Panc1 (cell line): ENCODE measurements around the gene NKAIN2. TPM values are rescaled to one million over a fixed set of nuclear protein-coding genes. Genes with fewer than 3 reads are reported as not detected.

ENCODE experiments used
- ATAC-seq: fragments of 200-7000 bp; cut with Tn5 transposase; 2 replicates; pipeline ENCODE4 v1.9.1; 2020; ENCODE audit warnings: mild to moderate bottlenecking, moderate library complexity
- BruUV-seq: library from RNA; stranded (reverse); fragments of 400-500 nt; replicated peaks from 2 replicates; lab custom pipeline; 2021; lab: Mats Ljungman, UMichigan
- CTCF ChIA-PET: fragments of 300-600 bp; sonication (Branson Sonifier 250); formaldehyde crosslinking; loops from one replicate; lab custom pipeline; 2022; ENCODE audit warnings: antibody characterized with exemption; lab: Charles Lee
- POLR2A ChIA-PET: fragments of 300-600 bp; sonication (Branson Sonifier 250); formaldehyde crosslinking; loops from one replicate; lab custom pipeline; 2022; ENCODE audit warnings: antibody characterized with exemption; lab: Charles Lee
- DNase-seq: peaks from one replicate; pipeline ENCODE4 v3.0.0-alpha.2; 2010; ENCODE audit warnings: low read depth, low spot score
- H3K27ac ChIP-seq: 2 replicates; pipeline ENCODE4 v1.5.1; 2011; ENCODE audit warnings: mild to moderate bottlenecking, low read length, inconsistent platforms
- H3K27me3 ChIP-seq: fragments of 200-500 bp; sonication (Bioruptor generic); 2 replicates; pipeline ENCODE4 v1.6.0; 2014; ENCODE audit warnings: low read length, inconsistent platforms; ENCODE audit not compliant: control insufficient read depth, insufficient read depth
- H3K36me3 ChIP-seq: fragments of 200-500 bp; sonication (Bioruptor generic); 2 replicates; pipeline ENCODE4 v1.5.1; 2014; ENCODE audit warnings: inconsistent platforms, mild to moderate bottlenecking, low read length, moderate library complexity; ENCODE audit not compliant: control insufficient read depth, insufficient read depth
- H3K4me1 ChIP-seq: 2 replicates; pipeline ENCODE4 v1.5.1; 2011; ENCODE audit warnings: inconsistent platforms, mild to moderate bottlenecking, low read length, moderate library complexity; ENCODE audit not compliant: control insufficient read depth, insufficient read depth
- H3K4me3 ChIP-seq, 2 experiments: 2 replicates each; pipeline ENCODE4 v1.5.1; 2011 to 2012; ENCODE audit warnings: low read depth in 2 of 2, low read length in 2 of 2, mild to moderate bottlenecking in 2 of 2, inconsistent platforms in 1 of 2, moderate library complexity in 1 of 2
- H3K9me3 ChIP-seq: fragments of 200-500 bp; sonication (Bioruptor generic); 2 replicates; pipeline ENCODE4 v1.5.1; 2014; ENCODE audit warnings: low read depth, mild to moderate bottlenecking, inconsistent platforms, low read length, moderate library complexity; ENCODE audit not compliant: control insufficient read depth, insufficient read depth
- CTCF ChIP-seq: fragments of 450-650 bp; IDR thresholded peaks from 2 replicates; pipeline ENCODE4 v1.5.1; 2017; ENCODE audit warnings: mild to moderate bottlenecking
- POLR2AphosphoS5 ChIP-seq: IDR thresholded peaks from 2 replicates; pipeline ENCODE4 v1.6.1; 2012; ENCODE audit warnings: mild to moderate bottlenecking, low read depth, low read length, moderate library complexity
- REST ChIP-seq, 2 experiments: IDR thresholded peaks; 2 replicates each; pipeline ENCODE4 v1.6.1; 2011 to 2012; ENCODE audit warnings: low read depth in 2 of 2, control low read depth in 1 of 2, low read length in 1 of 2, mild to moderate bottlenecking in 1 of 2, moderate library complexity in 1 of 2; ENCODE audit not compliant: insufficient read depth in 1 of 2
- SIN3A ChIP-seq: IDR thresholded peaks from 2 replicates; pipeline ENCODE4 v1.6.1; 2012; ENCODE audit warnings: low read depth, mild to moderate bottlenecking, low read length, moderate library complexity, borderline replicate concordance; ENCODE audit not compliant: insufficient read depth
- TCF7L2 ChIP-seq: IDR thresholded peaks from 2 replicates; pipeline ENCODE4 v1.6.1; 2011; ENCODE audit warnings: mild to moderate bottlenecking, low read depth, low read length, inconsistent platforms
- in situ Hi-C: cut with HindIII; loops from 2 replicates; pipeline ENCODE4 v1.10.0; 2016; ENCODE audit warnings: low sequenced_read_pairs, low pct_unique_long_range_greater_than_20kb
- intact Hi-C: fragments of 100-400 bp; cut with micrococcal nuclease; formaldehyde crosslinking; loops from one replicate; pipeline ENCODE4 v1.10.0; 2022; ENCODE audit not compliant: unreplicated experiment
- total RNA-seq: library from RNA; stranded (reverse); gene quantifications from one replicate; pipeline ENCODE4 v1.2.1, GENCODE V29; 2021; ENCODE audit not compliant: unreplicated experiment

The NKAIN2 gene
- total RNA-seq, 1 experiment from 2014 or later, result 2.6 TPM

GRCh38 chr6:124742971-124743370 is 939.3 kb downstream of the NKAIN2 start:
- H3K4me1 ChIP-seq, result peaks cover 2% of the 10 kb centered on the region; the same call in 1 of the 2 replicates
- in situ Hi-C loops, result no loop called here
- DNase-seq, result no peak
- ATAC-seq, result peak; percentile 62
- no peak overlapping the region for H3K4me3 ChIP-seq
- no peaks in the 10 kb centered on the region for H3K9me3 ChIP-seq
- TF ChIP-seq CTCF, result no peak
- no peak for TF ChIP-seq POLR2AphosphoS5
- no peak for TF ChIP-seq SIN3A
- no peak for TF ChIP-seq TCF7L2
- no peak for TF ChIP-seq REST (IDR thresholded peaks at IDR 0.05; ENCODE audit: insufficient read depth in 1 of 2, low read depth in 2 of 2, low read length in 1 of 2)
- no TSS peak for BruUV-seq
- H3K36me3 ChIP-seq, result no peaks in the 10 kb centered on the region
- no peaks in the 10 kb centered on the region for H3K27me3 ChIP-seq
- peak overlapping the region; percentile 55; the same call in 1 of the 2 replicates for H3K27ac ChIP-seq
- POLR2A ChIA-PET, result no interaction called here
- CTCF ChIA-PET, result no interaction called here
- intact Hi-C loops, result no loop called here

GRCh38 chr6:124743420-124743819 is 939.8 kb downstream of the NKAIN2 start:
- BruUV-seq, result no TSS peak
- intact Hi-C loops, result no loop called here
- Histone ChIP-seq H3K4me3 (no peak overlapping the region), H3K27ac (no peak overlapping the region; the same call in 1 of the 2 replicates), H3K27me3 (no peaks in the 10 kb centered on the region), H3K9me3 (no peaks in the 10 kb centered on the region), H3K4me1 (peaks cover 2% of the 10 kb centered on the region; the same call in 1 of the 2 replicates), H3K36me3 (no peaks in the 10 kb centered on the region)
- POLR2A ChIA-PET, result interaction anchor here (0.6 kb wide), 1 partner anchor 1643 kb away, joined by 3 read pairs; no protein-coding TSS in a partner anchor
- no peak for DNase-seq
- no peak for TF ChIP-seq SIN3A
- no peak for TF ChIP-seq TCF7L2
- no peak for TF ChIP-seq REST (IDR thresholded peaks at IDR 0.05; ENCODE audit: insufficient read depth in 1 of 2, low read depth in 2 of 2, low read length in 1 of 2)
- TF ChIP-seq CTCF, result no peak
- no peak for TF ChIP-seq POLR2AphosphoS5
- CTCF ChIA-PET, result no interaction called here
- in situ Hi-C loops, result no loop called here
- no peak for ATAC-seq
